Bronchial epithelial cell (primary cell): ENCODE results near the gene ANXA5. TPM values are rescaled to one million over a fixed set of nuclear protein-coding genes. Genes with fewer than 3 reads are reported as not detected.

Experiments used
- DNase-seq: peaks from one replicate; pipeline ENCODE4 v3.0.0-alpha.2; 2010; ENCODE audit warnings: low read depth
- FAIRE-seq: peaks from 2 replicates; lab custom pipeline; 2011; peaks lifted over from hg19 to GRCh38; lab: Jason Lieb, UNC
- H3K27me3 ChIP-seq: 2 replicates; pipeline ENCODE4 v1.5.1; 2011; ENCODE audit warnings: low read length; ENCODE audit not compliant: control insufficient read depth, insufficient read depth
- H3K36me3 ChIP-seq: 2 replicates; pipeline ENCODE4 v1.5.1; 2011; ENCODE audit warnings: low read length; ENCODE audit not compliant: control insufficient read depth, insufficient read depth
- H3K4me3 ChIP-seq: 2 replicates; pipeline ENCODE4 v1.5.1; 2011; ENCODE audit warnings: mild to moderate bottlenecking, low read depth, low read length, control low read depth
- total RNA-seq: library from RNA; depleted of rRNA; stranded (reverse); fragments of >200 nt; gene quantifications from 2 replicates; pipeline ENCODE4 v1.2.1, GENCODE V29; 2014
- TF ChIP-seq, protein P1 (sequence below): IDR thresholded peaks from 2 replicates; pipeline ENCODE4 v1.5.1; 2011; ENCODE audit warnings: mild to moderate bottlenecking, moderate library complexity, low read length, control low read depth, inconsistent platforms; ENCODE audit not compliant: insufficient read depth, severe bottlenecking

The ANXA5 gene
- total RNA-seq, 1 donor from 2014 or later, result 251 TPM

- Histone ChIP-seq H3K36me3 (peaks cover 15% of the 10 kb centered on the region), H3K4me3 (no peak overlapping the region), H3K27me3 (no peaks in the 10 kb centered on the region)
- TF ChIP-seq, protein P1, sequence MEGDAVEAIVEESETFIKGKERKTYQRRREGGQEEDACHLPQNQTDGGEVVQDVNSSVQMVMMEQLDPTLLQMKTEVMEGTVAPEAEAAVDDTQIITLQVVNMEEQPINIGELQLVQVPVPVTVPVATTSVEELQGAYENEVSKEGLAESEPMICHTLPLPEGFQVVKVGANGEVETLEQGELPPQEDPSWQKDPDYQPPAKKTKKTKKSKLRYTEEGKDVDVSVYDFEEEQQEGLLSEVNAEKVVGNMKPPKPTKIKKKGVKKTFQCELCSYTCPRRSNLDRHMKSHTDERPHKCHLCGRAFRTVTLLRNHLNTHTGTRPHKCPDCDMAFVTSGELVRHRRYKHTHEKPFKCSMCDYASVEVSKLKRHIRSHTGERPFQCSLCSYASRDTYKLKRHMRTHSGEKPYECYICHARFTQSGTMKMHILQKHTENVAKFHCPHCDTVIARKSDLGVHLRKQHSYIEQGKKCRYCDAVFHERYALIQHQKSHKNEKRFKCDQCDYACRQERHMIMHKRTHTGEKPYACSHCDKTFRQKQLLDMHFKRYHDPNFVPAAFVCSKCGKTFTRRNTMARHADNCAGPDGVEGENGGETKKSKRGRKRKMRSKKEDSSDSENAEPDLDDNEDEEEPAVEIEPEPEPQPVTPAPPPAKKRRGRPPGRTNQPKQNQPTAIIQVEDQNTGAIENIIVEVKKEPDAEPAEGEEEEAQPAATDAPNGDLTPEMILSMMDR, result no peak
- FAIRE-seq (no peak), DNase-seq (no peak)
Measured at GRCh38 chr4:121676345-121677075, 20.3 kb downstream of the ANXA5 start.

DNA sequence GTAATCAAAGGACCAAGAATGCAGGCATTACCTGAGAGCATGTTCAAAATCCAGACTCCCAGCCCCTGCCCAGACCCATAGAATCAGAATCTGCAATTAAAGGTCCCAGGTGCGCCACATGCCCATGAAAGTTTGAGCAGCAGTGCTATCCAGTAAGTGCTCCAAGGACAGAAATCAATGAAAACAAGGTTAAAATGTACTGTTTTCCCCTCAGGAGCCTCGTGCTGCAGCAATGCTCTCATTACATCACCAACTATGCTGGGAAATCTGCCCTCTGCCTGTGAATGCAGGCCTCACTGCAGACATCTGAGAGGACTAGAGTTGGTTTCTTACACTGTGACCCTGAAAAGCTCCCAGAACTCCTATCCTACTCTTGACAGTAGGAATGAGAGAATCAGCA is 21.1 kb downstream of the ANXA5 start:
- TF ChIP-seq, protein P1, result no peak
- no peaks in the 10 kb centered on the region for H3K27me3 ChIP-seq
- no peak for FAIRE-seq
- H3K36me3 ChIP-seq, result peaks cover 15% of the 10 kb centered on the region
- no peak overlapping the region for H3K4me3 ChIP-seq
- no peak for DNase-seq

GRCh38 chr4:121674696-121675095 is 22.1 kb downstream of the ANXA5 start:
- DNase-seq, result no peak
- H3K27me3 ChIP-seq, result no peaks in the 10 kb centered on the region
- no peak for FAIRE-seq
- H3K4me3 ChIP-seq, result no peak overlapping the region
- TF ChIP-seq, protein P1, result no peak
- peaks cover 16% of the 10 kb centered on the region for H3K36me3 ChIP-seq

DNA sequence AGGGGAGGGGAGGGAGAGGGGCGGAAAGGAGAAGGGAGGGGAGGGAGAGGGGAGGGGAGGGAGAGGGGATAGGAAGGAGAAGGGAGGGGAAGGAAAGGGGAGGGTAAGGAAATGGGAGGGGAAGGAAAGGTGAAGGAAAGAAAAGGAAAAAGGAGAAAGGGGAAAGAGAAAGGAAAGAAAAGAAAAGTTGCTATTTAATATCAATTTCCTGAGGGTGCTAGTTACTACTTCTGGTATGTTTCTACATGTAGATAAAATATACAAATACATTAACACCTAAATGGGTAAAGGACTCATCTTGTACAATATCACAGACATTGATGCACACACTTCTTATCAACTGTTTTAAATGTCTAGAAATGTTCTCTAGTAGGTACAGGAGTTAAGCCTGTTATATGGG is 22.6 kb downstream of the ANXA5 start:
- H3K4me3 ChIP-seq, result no peak overlapping the region
- no peak for DNase-seq
- TF ChIP-seq, protein P1, result no peak
- no peaks in the 10 kb centered on the region for H3K27me3 ChIP-seq
- peaks cover 17% of the 10 kb centered on the region for H3K36me3 ChIP-seq
- no peak for FAIRE-seq

- no peak overlapping the region for H3K4me3 ChIP-seq
- no peak for FAIRE-seq
- H3K36me3 ChIP-seq, result peaks cover 19% of the 10 kb centered on the region
- TF ChIP-seq, protein P1, result no peak
- DNase-seq, result no peak
- H3K27me3 ChIP-seq, result no peaks in the 10 kb centered on the region
Measured at GRCh38 chr4:121669163-121669550, 27.6 kb downstream of the ANXA5 start.
